Panc1 (cell line): ENCODE measurements around the gene NPSR1. TPM values are rescaled to one million over a fixed set of nuclear protein-coding genes. Genes with fewer than 3 reads are reported as not detected.

Experiments used
- ATAC-seq: fragments of 200-7000 bp; cut with Tn5 transposase; 2 replicates; pipeline ENCODE4 v1.9.1; 2020; ENCODE audit warnings: mild to moderate bottlenecking, moderate library complexity
- BruUV-seq: library from RNA; stranded (reverse); fragments of 400-500 nt; replicated peaks from 2 replicates; lab custom pipeline; 2021; lab: Mats Ljungman, UMichigan
- CTCF ChIA-PET: fragments of 300-600 bp; sonication (Branson Sonifier 250); formaldehyde crosslinking; loops from one replicate; lab custom pipeline; 2022; ENCODE audit warnings: antibody characterized with exemption; lab: Charles Lee
- POLR2A ChIA-PET: fragments of 300-600 bp; sonication (Branson Sonifier 250); formaldehyde crosslinking; loops from one replicate; lab custom pipeline; 2022; ENCODE audit warnings: antibody characterized with exemption; lab: Charles Lee
- DNase-seq: peaks from one replicate; pipeline ENCODE4 v3.0.0-alpha.2; 2010; ENCODE audit warnings: low read depth, low spot score
- H3K27ac ChIP-seq: 2 replicates; pipeline ENCODE4 v1.5.1; 2011; ENCODE audit warnings: mild to moderate bottlenecking, low read length, inconsistent platforms
- H3K27me3 ChIP-seq: fragments of 200-500 bp; sonication (Bioruptor generic); 2 replicates; pipeline ENCODE4 v1.6.0; 2014; ENCODE audit warnings: low read length, inconsistent platforms; ENCODE audit not compliant: control insufficient read depth, insufficient read depth
- H3K36me3 ChIP-seq: fragments of 200-500 bp; sonication (Bioruptor generic); 2 replicates; pipeline ENCODE4 v1.5.1; 2014; ENCODE audit warnings: inconsistent platforms, mild to moderate bottlenecking, low read length, moderate library complexity; ENCODE audit not compliant: control insufficient read depth, insufficient read depth
- H3K4me1 ChIP-seq: 2 replicates; pipeline ENCODE4 v1.5.1; 2011; ENCODE audit warnings: inconsistent platforms, mild to moderate bottlenecking, low read length, moderate library complexity; ENCODE audit not compliant: control insufficient read depth, insufficient read depth
- H3K4me3 ChIP-seq, 2 experiments: 2 replicates each; pipeline ENCODE4 v1.5.1; 2011 to 2012; ENCODE audit warnings: low read depth in 2 of 2, low read length in 2 of 2, mild to moderate bottlenecking in 2 of 2, inconsistent platforms in 1 of 2, moderate library complexity in 1 of 2
- H3K9me3 ChIP-seq: fragments of 200-500 bp; sonication (Bioruptor generic); 2 replicates; pipeline ENCODE4 v1.5.1; 2014; ENCODE audit warnings: low read depth, mild to moderate bottlenecking, inconsistent platforms, low read length, moderate library complexity; ENCODE audit not compliant: control insufficient read depth, insufficient read depth
- CTCF ChIP-seq: fragments of 450-650 bp; IDR thresholded peaks from 2 replicates; pipeline ENCODE4 v1.5.1; 2017; ENCODE audit warnings: mild to moderate bottlenecking
- POLR2AphosphoS5 ChIP-seq: IDR thresholded peaks from 2 replicates; pipeline ENCODE4 v1.6.1; 2012; ENCODE audit warnings: mild to moderate bottlenecking, low read depth, low read length, moderate library complexity
- REST ChIP-seq, 2 experiments: IDR thresholded peaks; 2 replicates each; pipeline ENCODE4 v1.6.1; 2011 to 2012; ENCODE audit warnings: low read depth in 2 of 2, control low read depth in 1 of 2, low read length in 1 of 2, mild to moderate bottlenecking in 1 of 2, moderate library complexity in 1 of 2; ENCODE audit not compliant: insufficient read depth in 1 of 2
- SIN3A ChIP-seq: IDR thresholded peaks from 2 replicates; pipeline ENCODE4 v1.6.1; 2012; ENCODE audit warnings: low read depth, mild to moderate bottlenecking, low read length, moderate library complexity, borderline replicate concordance; ENCODE audit not compliant: insufficient read depth
- TCF7L2 ChIP-seq: IDR thresholded peaks from 2 replicates; pipeline ENCODE4 v1.6.1; 2011; ENCODE audit warnings: mild to moderate bottlenecking, low read depth, low read length, inconsistent platforms
- in situ Hi-C: cut with HindIII; loops from 2 replicates; pipeline ENCODE4 v1.10.0; 2016; ENCODE audit warnings: low sequenced_read_pairs, low pct_unique_long_range_greater_than_20kb
- intact Hi-C: fragments of 100-400 bp; cut with micrococcal nuclease; formaldehyde crosslinking; loops from one replicate; pipeline ENCODE4 v1.10.0; 2022; ENCODE audit not compliant: unreplicated experiment
- total RNA-seq: library from RNA; stranded (reverse); gene quantifications from one replicate; pipeline ENCODE4 v1.2.1, GENCODE V29; 2021; ENCODE audit not compliant: unreplicated experiment

The NPSR1 gene
- total RNA-seq, 1 experiment from 2014 or later, result not detected

- in situ Hi-C loops (no loop called here), intact Hi-C loops (no loop called here)
- Histone ChIP-seq H3K9me3 (no peaks in the 10 kb centered on the region), H3K27me3 (no peaks in the 10 kb centered on the region), H3K4me3 (no peak overlapping the region), H3K27ac (no peak overlapping the region), H3K36me3 (no peaks in the 10 kb centered on the region), H3K4me1 (no peaks in the 10 kb centered on the region)
- CTCF ChIA-PET, result no interaction called here
- no peak for DNase-seq
- POLR2A ChIA-PET, result no interaction called here
- TF ChIP-seq CTCF (no peak), SIN3A (no peak), TCF7L2 (no peak)
- ATAC-seq, result no peak
- BruUV-seq, result no TSS peak
Measured at GRCh38 chr7:34825221-34825620, 167.2 kb downstream of the NPSR1 start.

GRCh38 chr7:34830390-34830789 lies 172.4 kb downstream of the NPSR1 start:
- no peak for TF ChIP-seq TCF7L2
- no peak for DNase-seq
- Histone ChIP-seq H3K4me3 (no peak overlapping the region), H3K27ac (no peak overlapping the region), H3K4me1 (no peaks in the 10 kb centered on the region), H3K9me3 (no peaks in the 10 kb centered on the region), H3K27me3 (no peaks in the 10 kb centered on the region), H3K36me3 (no peaks in the 10 kb centered on the region)
- no peak for ATAC-seq
- CTCF ChIA-PET, result no interaction called here
- no TSS peak for BruUV-seq
- in situ Hi-C loops (no loop called here), intact Hi-C loops (no loop called here)
- POLR2A ChIA-PET, result no interaction called here

GRCh38 chr7:34831436-34831835 lies 173.4 kb downstream of the NPSR1 start:
- no TSS peak for BruUV-seq
- Histone ChIP-seq H3K27me3 (no peaks in the 10 kb centered on the region), H3K27ac (no peak overlapping the region), H3K36me3 (no peaks in the 10 kb centered on the region), H3K4me3 (no peak overlapping the region), H3K4me1 (no peaks in the 10 kb centered on the region), H3K9me3 (no peaks in the 10 kb centered on the region)
- in situ Hi-C loops (no loop called here), intact Hi-C loops (no loop called here)
- DNase-seq (no peak), ATAC-seq (no peak)
- ChIA-PET CTCF (no interaction called here), POLR2A (interaction anchor here (0.6 kb wide), 1 partner anchor 59 kb away, joined by 3 read pairs; no protein-coding TSS in a partner anchor)
- TF ChIP-seq REST (IDR thresholded peaks at IDR 0.05; ENCODE audit: insufficient read depth in 1 of 2, low read depth in 2 of 2, low read length in 1 of 2), result no peak
- no peak for TF ChIP-seq CTCF
- no peak for TF ChIP-seq TCF7L2
- TF ChIP-seq POLR2AphosphoS5, result no peak
- TF ChIP-seq SIN3A, result no peak
